Activated CD4-positive, alpha-beta T cell treated with anti-CD3 and anti-CD28 coated beads for 36 hours (primary cell): Measurements from ENCODE around the gene OARD1. TPM values are rescaled to one million over a fixed set of nuclear protein-coding genes. Genes with fewer than 3 reads are reported as not detected.

ENCODE experiments used
- ATAC-seq: fragments of 200-7000 bp; cut with Tn5 transposase; one replicate; pipeline ENCODE4 v1.10.0; 2021; ENCODE audit warnings: mild to moderate bottlenecking, moderate library complexity
- CTCF ChIA-PET: fragments of 350-600 bp; sonication (Branson Sonifier 250); formaldehyde crosslinking; loops from one replicate; lab custom pipeline; 2021; ENCODE audit warnings: antibody characterized with exemption; lab: Charles Lee
- POLR2A ChIA-PET: fragments of 350-600 bp; sonication (Branson Sonifier 250); formaldehyde crosslinking; loops from one replicate; lab custom pipeline; 2021; ENCODE audit warnings: antibody characterized with exemption, inconsistent platforms; lab: Charles Lee
- DNase-seq: peaks from one replicate; pipeline ENCODE4 v3.0.0-alpha.2; 2020
- H3K27ac Mint-ChIP-seq: one replicate; pipeline ENCODE4 v1.8.0; 2021; ENCODE audit warnings: mixed read lengths
- H3K27me3 Mint-ChIP-seq: one replicate; pipeline ENCODE4 v1.8.0; 2021; ENCODE audit warnings: mixed read lengths
- H3K36me3 Mint-ChIP-seq: one replicate; pipeline ENCODE4 v1.8.0; 2021; ENCODE audit warnings: low read depth, mixed read lengths
- H3K4me1 Mint-ChIP-seq: one replicate; pipeline ENCODE4 v1.8.0; 2021; ENCODE audit warnings: mixed read lengths
- H3K4me3 Mint-ChIP-seq: one replicate; pipeline ENCODE4 v1.8.0; 2021; ENCODE audit warnings: mild to moderate bottlenecking, moderate library complexity, mixed read lengths
- H3K9me3 Mint-ChIP-seq: one replicate; pipeline ENCODE4 v1.8.0; 2021; ENCODE audit warnings: low read depth, mixed read lengths
- intact Hi-C, 2 experiments: fragments of 100-400 bp; cut with DNase I in 1 of 2; cut with micrococcal nuclease in 1 of 2; formaldehyde crosslinking; loops; one replicate each; pipeline versions ENCODE4 v1.14.2 to v1.15.1; 2022 to 2024; cut with DNase I, micrococcal nuclease
- total RNA-seq, 2 experiments: library from RNA; stranded (reverse); gene quantifications; one replicate each; pipeline ENCODE4 v1.2.3, GENCODE V29; 2021

The OARD1 gene
- total RNA-seq, 2 experiments from 2014 or later, result 35.3 to 45.1 TPM

- Mint-ChIP-seq H3K27me3 (no peaks in the 10 kb centered on the region), H3K27ac (no peak overlapping the region), H3K4me1 (peaks cover 8% of the 10 kb centered on the region), H3K4me3 (no peak overlapping the region), H3K36me3 (peaks cover 4% of the 10 kb centered on the region), H3K9me3 (no peaks in the 10 kb centered on the region)
- ChIA-PET CTCF (interaction anchor here (0.6 to 2.5 kb wide), 4 partner anchors 14 to 1717 kb away, joined by 3 to 13 read pairs (median 6); partner anchors contain the start of gene APOBEC2), POLR2A (no interaction called here)
- ATAC-seq (no peak), DNase-seq (no peak)
- intact Hi-C loops, result no loop called here
Observed at GRCh38 chr6:41038205-41038604, 34.0 kb downstream of the OARD1 start.

- ATAC-seq (no peak), DNase-seq (no peak)
- H3K27ac Mint-ChIP-seq, result no peak overlapping the region
- peaks cover 8% of the 10 kb centered on the region for H3K4me1 Mint-ChIP-seq
- CTCF ChIA-PET, result interaction anchor here (0.7 to 1.7 kb wide), 5 partner anchors 9 to 1104 kb away, joined by 3 to 7 read pairs (median 3); no protein-coding TSS in a partner anchor
- no peaks in the 10 kb centered on the region for H3K9me3 Mint-ChIP-seq
- no peak overlapping the region for H3K4me3 Mint-ChIP-seq
- POLR2A ChIA-PET, result no interaction called here
- peaks cover 4% of the 10 kb centered on the region for H3K36me3 Mint-ChIP-seq
- H3K27me3 Mint-ChIP-seq, result no peaks in the 10 kb centered on the region
- intact Hi-C loops, result no loop called here
Observed at GRCh38 chr6:41037107-41037900, 34.9 kb downstream of the OARD1 start.

DNA sequence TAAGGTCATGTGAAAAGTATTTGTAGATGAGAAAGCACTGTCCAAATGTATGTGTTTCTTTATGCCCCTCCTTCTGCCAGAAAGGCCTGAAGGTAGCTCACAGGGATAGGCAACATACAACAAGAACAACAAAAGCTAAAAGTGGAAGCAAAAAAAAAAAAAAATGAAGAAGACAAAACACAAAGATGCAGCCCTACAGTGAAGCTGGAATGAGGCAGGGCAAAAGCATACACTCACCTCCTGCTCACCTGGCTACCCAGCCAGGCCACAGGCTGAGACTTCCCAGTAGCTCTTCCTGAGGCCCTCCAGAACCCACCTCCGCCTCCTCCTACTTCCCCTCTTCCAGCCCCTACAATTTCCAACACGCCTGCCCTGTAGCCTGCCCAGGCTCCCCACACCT, 35.6 kb downstream of the OARD1 start:
- no peak overlapping the region for H3K27ac Mint-ChIP-seq
- H3K4me3 Mint-ChIP-seq, result no peak overlapping the region
- intact Hi-C loops, result no loop called here
- no peak for ATAC-seq
- POLR2A ChIA-PET, result no interaction called here
- no peaks in the 10 kb centered on the region for H3K27me3 Mint-ChIP-seq
- peaks cover 8% of the 10 kb centered on the region for H3K4me1 Mint-ChIP-seq
- CTCF ChIA-PET, result interaction anchor here (1.1 to 1.7 kb wide), 5 partner anchors 9 to 1103 kb away, joined by 3 to 7 read pairs (median 3); no protein-coding TSS in a partner anchor
- no peak for DNase-seq
- no peaks in the 10 kb centered on the region for H3K36me3 Mint-ChIP-seq
- no peaks in the 10 kb centered on the region for H3K9me3 Mint-ChIP-seq

- no peaks in the 10 kb centered on the region for H3K36me3 Mint-ChIP-seq
- no peak overlapping the region for H3K27ac Mint-ChIP-seq
- H3K9me3 Mint-ChIP-seq, result no peaks in the 10 kb centered on the region
- intact Hi-C loops, result no loop called here
- H3K4me1 Mint-ChIP-seq, result peaks cover 8% of the 10 kb centered on the region
- H3K4me3 Mint-ChIP-seq, result no peak overlapping the region
- ChIA-PET POLR2A (no interaction called here), CTCF (interaction anchor here (1.1 to 1.7 kb wide), 3 partner anchors 9 to 35 kb away, joined by 3 to 7 read pairs (median 3); no protein-coding TSS in a partner anchor)
- no peaks in the 10 kb centered on the region for H3K27me3 Mint-ChIP-seq
- DNase-seq (no peak), ATAC-seq (no peak)
Observed at GRCh38 chr6:41036186-41036585, 36.0 kb downstream of the OARD1 start.

- CTCF ChIA-PET, result interaction anchor here (0.6 to 0.7 kb wide), 2 partner anchors 145 to 1442 kb away, joined by 3 to 5 read pairs; no protein-coding TSS in a partner anchor
- intact Hi-C loops, result no loop called here
- Mint-ChIP-seq H3K4me3 (no peak overlapping the region), H3K4me1 (peaks cover 6% of the 10 kb centered on the region), H3K36me3 (no peaks in the 10 kb centered on the region), H3K27ac (no peak overlapping the region), H3K27me3 (no peaks in the 10 kb centered on the region), H3K9me3 (no peaks in the 10 kb centered on the region)
- POLR2A ChIA-PET, result no interaction called here
- DNase-seq (no peak), ATAC-seq (no peak)
Observed at GRCh38 chr6:41033776-41034175, 38.4 kb downstream of the OARD1 start.

DNA sequence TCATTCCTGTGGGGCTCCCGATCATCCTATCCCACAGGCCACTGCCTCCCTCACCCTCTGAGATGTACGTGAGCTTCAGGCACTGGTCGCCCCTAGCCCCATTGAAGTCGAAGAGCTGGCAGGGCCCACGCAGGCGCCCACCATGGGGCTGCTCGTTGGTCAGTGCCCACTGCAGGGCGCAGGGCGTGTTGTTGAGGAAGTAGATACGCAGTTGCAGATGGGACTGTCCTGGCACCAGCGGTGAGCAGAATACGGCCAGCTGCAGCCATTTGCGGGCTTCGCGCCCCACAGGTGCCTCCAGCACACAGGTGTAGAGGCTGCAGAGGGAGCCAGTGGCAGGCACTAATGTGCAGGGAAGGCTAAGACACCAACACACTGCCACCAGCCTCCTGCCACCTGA, 39.3 kb downstream of the OARD1 start:
- H3K27me3 Mint-ChIP-seq, result no peaks in the 10 kb centered on the region

DNA sequence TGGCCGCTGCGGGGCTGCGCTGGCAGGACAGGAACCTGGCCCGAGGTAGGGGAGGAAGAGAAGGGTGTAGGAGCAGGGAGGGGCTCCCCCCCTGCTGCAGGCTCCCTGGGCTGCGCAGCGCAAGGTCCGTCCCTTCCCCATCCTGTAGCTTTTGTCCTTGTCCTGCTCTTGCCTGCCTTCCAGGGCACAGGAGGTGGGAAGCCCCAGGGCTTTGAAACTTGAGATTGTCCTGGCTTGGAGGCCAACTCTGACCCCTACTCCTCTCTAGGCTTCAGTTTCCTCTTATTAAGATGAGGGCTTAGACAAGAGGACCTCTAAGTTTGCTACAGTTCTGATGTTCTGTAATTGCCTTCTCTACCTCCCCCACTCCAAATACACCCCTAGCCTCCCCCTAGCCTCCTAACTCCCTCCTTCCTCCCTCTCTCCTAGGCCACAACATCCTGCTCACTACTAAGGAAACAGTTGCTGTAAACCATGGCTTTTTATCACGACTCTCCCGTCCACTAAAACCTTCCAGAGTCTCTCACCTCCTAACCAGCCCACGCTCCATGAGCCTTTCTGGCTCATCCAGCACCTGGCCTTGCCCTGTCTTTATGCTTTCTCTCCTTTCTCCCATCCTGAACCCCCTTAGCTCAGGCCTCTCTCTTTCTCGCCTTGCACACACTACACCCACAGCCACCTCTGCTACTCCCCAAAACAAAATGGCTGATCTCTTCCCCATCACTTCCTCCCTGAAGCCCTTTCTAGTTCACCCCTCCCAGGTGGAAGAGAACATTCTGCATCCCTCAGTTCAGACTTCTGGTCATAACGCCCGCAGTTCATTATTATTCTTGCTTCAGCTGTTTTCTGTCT, 43.4 kb downstream of the OARD1 start:
- POLR2A ChIA-PET, result interaction anchor here (0.6 to 1.2 kb wide), 4 partner anchors 9 to 471 kb away, joined by 3 to 5 read pairs (median 4); partner anchors contain the start of genes NFYA and OARD1
- CTCF ChIA-PET, result interaction anchor here (0.6 to 3.4 kb wide), 20 partner anchors 7 to 1681 kb away, joined by 3 to 27 read pairs (median 6); partner anchors contain the start of gene TSPO2
- H3K4me1 Mint-ChIP-seq, result peaks cover 17% of the 10 kb centered on the region
- H3K9me3 Mint-ChIP-seq, result no peaks in the 10 kb centered on the region
- ATAC-seq, result peak; percentile 48
- no peak for DNase-seq
- intact Hi-C loops, result loop anchor here in 1 of 2 experiments (1.0 to 5.0 kb wide), 5 partner anchors 22 to 700 kb away; no protein-coding TSS in a partner anchor
- no peaks in the 10 kb centered on the region for H3K27me3 Mint-ChIP-seq
- H3K36me3 Mint-ChIP-seq, result no peaks in the 10 kb centered on the region
- H3K27ac Mint-ChIP-seq, result peak overlapping the region; percentile 82
- H3K4me3 Mint-ChIP-seq, result peak overlapping the region; percentile 73

More for the DNA sequence above, 39.3 kb downstream of the OARD1 start:
- H3K36me3 Mint-ChIP-seq, result no peaks in the 10 kb centered on the region
- peaks cover 9% of the 10 kb centered on the region for H3K4me1 Mint-ChIP-seq
- DNase-seq (no peak), ATAC-seq (no peak)
- no peak overlapping the region for H3K27ac Mint-ChIP-seq
- H3K9me3 Mint-ChIP-seq, result no peaks in the 10 kb centered on the region
- ChIA-PET POLR2A (interaction anchor here (0.7 kb wide), 1 partner anchor 16 kb away, joined by 3 read pairs; no protein-coding TSS in a partner anchor), CTCF (interaction anchor here (0.7 kb wide), 1 partner anchor 11 kb away, joined by 3 read pairs; no protein-coding TSS in a partner anchor)
- H3K4me3 Mint-ChIP-seq, result no peak overlapping the region
- intact Hi-C loops, result no loop called here

DNA sequence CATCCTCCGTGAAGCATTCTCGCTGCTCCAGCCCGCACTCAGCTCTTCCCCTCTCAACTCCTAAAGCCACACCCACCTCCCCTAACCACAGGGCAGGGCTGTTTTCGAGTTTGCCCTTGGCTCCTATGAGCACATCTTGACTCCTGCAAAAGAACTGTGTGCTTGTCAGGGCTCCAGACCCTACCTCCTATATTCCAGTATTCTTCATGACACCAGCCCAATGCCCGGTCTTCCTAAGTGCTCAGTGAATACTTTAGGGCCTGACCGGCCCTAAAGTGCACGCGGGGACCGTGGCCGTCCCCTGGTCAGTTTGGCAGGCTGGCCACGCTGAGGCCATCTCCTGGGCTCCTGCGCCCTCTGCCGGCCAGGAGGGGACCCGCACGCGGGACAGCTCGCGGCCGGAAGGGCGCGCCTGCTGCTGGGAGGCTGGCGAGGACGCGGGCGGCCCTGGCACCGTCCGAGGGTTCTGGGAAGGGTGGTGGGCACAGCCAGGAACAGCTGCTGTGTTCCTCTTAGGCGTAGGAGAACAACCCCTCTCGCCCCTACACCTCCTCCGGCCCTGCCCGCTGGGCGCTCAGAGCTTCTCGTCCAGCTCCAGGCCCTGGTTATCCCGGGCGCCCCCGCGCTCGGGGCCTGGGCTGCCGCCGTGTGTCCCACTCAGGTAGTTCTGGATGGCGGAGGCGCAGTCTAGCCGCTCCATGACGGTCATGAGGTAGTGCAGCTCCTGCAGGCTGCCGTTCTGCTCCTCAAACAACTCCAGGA, 44.2 kb downstream of the OARD1 start:
- H3K4me3 Mint-ChIP-seq, result peak overlapping the region; percentile 73
- ChIA-PET POLR2A (interaction anchor here (0.6 to 1.2 kb wide), 4 partner anchors 8 to 45 kb away, joined by 3 to 5 read pairs (median 4); partner anchors contain the start of genes NFYA and OARD1), CTCF (interaction anchor here (0.6 to 3.4 kb wide), 25 partner anchors 8 to 1191 kb away, joined by 3 to 27 read pairs (median 5); partner anchors contain the start of gene TSPO2)
- no peaks in the 10 kb centered on the region for H3K36me3 Mint-ChIP-seq
- peak overlapping the region; percentile 77 for H3K27ac Mint-ChIP-seq
- H3K27me3 Mint-ChIP-seq, result no peaks in the 10 kb centered on the region
- no peaks in the 10 kb centered on the region for H3K9me3 Mint-ChIP-seq
- peaks cover 17% of the 10 kb centered on the region for H3K4me1 Mint-ChIP-seq
- intact Hi-C loops, result loop anchor here (1.0 to 5.0 kb wide), 5 partner anchors 22 to 700 kb away; no protein-coding TSS in a partner anchor
- DNase-seq (peak; percentile 89), ATAC-seq (peak; percentile 88)

DNA sequence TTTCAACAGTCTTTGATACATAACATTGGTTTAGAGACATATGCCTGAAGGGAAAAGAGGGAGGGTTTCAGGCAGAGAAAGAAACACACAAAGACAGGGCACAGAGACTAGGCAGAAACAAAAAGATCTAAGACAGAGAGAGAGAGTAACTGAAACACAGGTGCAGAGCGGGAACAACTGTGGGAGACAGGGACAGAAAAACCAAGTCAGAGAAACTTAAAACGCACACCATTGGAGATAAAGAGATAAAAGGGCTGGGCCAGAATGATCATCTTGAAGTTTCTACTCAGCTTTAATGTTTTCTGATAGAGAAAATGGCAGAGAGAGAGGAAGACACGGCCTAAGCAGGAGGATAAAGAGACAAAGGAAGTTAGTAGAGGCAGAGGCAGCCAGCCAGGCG, 44.9 kb downstream of the OARD1 start:
- ATAC-seq (no peak), DNase-seq (no peak)
- H3K27ac Mint-ChIP-seq, result peak overlapping the region; percentile 73
- H3K27me3 Mint-ChIP-seq, result no peaks in the 10 kb centered on the region
- ChIA-PET CTCF (interaction anchor here (0.6 to 3.4 kb wide), 19 partner anchors 8 to 1152 kb away, joined by 3 to 27 read pairs (median 5); partner anchors contain the start of gene TSPO2), POLR2A (interaction anchor here (1.2 kb wide), 1 partner anchor 32 kb away, joined by 3 read pairs; no protein-coding TSS in a partner anchor)
- no peaks in the 10 kb centered on the region for H3K9me3 Mint-ChIP-seq
- peak overlapping the region; percentile 73 for H3K4me3 Mint-ChIP-seq
- peaks cover 17% of the 10 kb centered on the region for H3K4me1 Mint-ChIP-seq
- intact Hi-C loops, result loop anchor here (1.0 to 5.0 kb wide), 3 partner anchors 21 to 290 kb away; no protein-coding TSS in a partner anchor
- no peaks in the 10 kb centered on the region for H3K36me3 Mint-ChIP-seq

DNA sequence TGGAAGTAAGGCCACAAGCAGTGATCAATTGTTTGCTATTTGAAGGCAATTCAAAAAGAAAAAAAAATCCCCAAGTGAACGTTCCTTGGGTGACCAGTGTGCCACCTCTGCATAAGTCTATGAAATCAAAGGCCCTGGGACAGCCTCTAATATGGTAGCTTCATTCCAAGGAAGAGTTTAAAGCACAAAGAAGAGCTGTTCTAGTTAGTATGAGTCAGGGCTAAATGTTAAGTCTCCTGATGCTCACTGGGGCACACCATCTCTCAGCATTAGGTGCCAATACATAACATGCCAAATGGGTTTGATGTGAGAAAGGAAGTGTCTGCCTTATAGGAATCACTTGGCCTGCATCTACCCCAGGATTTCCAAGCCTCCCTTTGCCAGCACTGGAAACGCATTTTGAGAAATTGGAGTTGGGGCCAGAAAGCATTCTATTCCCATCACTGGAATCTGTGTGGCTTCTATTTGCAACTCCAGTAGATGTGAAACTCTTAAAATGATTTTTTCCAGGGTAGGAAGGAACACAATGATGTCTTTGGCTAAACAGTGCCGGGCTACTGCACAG, 46.1 kb downstream of the OARD1 start:
- ATAC-seq, result no peak
- Mint-ChIP-seq H3K27ac (no peak overlapping the region), H3K4me1 (peaks cover 17% of the 10 kb centered on the region), H3K4me3 (no peak overlapping the region), H3K36me3 (no peaks in the 10 kb centered on the region), H3K9me3 (no peaks in the 10 kb centered on the region), H3K27me3 (no peaks in the 10 kb centered on the region)
- DNase-seq, result no peak
- intact Hi-C loops, result loop anchor here in 1 of 2 experiments (5.0 kb wide), 2 partner anchors 114 to 291 kb away; no protein-coding TSS in a partner anchor
- ChIA-PET CTCF (interaction anchor here (1.4 to 1.9 kb wide), 2 partner anchors 8 to 15 kb away, joined by 3 to 4 read pairs; no protein-coding TSS in a partner anchor), POLR2A (no interaction called here)
